ENCODE data around the gene KASH5.

Gene KASH5

DNA sequence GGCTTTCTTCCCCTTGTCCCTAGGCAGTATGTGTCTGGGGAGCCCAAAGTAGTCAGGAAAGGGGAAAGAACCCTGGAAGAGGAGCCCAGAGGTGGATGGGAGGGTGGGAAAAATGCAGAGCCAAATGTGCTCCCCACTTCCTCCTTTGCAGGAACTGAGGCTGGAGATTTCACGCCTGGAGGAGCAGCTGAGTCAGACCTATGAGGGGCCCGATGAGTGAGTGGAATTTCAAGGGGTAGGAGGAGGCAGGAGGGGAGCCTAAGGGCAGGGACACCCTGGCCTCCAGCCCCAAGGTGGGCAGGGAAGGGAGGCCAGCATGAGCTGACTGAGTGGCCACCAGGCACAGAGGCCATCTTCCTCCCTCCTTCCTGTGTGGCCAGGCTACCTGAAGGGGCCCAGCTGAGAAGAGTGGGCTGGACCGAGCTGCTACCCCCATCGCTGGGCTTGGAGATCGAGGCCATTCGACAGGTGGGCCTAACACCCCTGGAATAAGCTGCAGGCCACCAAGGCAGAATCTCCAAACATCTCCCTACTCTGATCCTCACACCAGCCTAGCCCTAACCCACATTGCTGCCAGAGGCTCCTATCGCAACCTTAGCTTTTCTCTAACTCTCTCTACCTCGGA is 20.9 kb downstream of the KASH5 start:
- H3K4me2 ChIP-seq (ENCODE audit: low read depth, low read length) = peak overlapping the region; percentile 35; the same call in 1 of the 2 replicates
- no peaks in the 10 kb centered on the region for H4K20me1 ChIP-seq (ENCODE audit: insufficient read depth, low read length)
- no peaks in the 10 kb centered on the region for H3K9me2 ChIP-seq (replicated peaks; ENCODE audit: insufficient read depth, low read length)
- H3F3A ChIP-seq (ENCODE audit: insufficient read depth, low read length) = no peaks in the 10 kb centered on the region
- DNase-seq = no peak
- no peak overlapping the region for H3K27ac ChIP-seq (ENCODE audit: low read length)
- no peaks in the 10 kb centered on the region for H3K9me3 ChIP-seq (replicated peaks; ENCODE audit: insufficient read depth, low read length)
- H3K4me1 ChIP-seq (ENCODE audit: low read length) = peaks cover 8% of the 10 kb centered on the region
- peak overlapping the region; percentile 59 for H2AFZ ChIP-seq (ENCODE audit: low read length)
- peaks cover 23% of the 10 kb centered on the region for H3K27me3 ChIP-seq (replicated peaks; ENCODE audit: insufficient read depth, low read length)
- H3K36me3 ChIP-seq (replicated peaks; ENCODE audit: insufficient read depth, low read length) = no peaks in the 10 kb centered on the region
- no peak overlapping the region for H3K4me3 ChIP-seq (ENCODE audit: low read length)
- H3K79me2 ChIP-seq (ENCODE audit: low read length) = no peaks in the 10 kb centered on the region
- no peak overlapping the region for H3K9ac ChIP-seq (ENCODE audit: low read length)
- no peak for TF ChIP-seq EZH2phosphoT487 (IDR thresholded peaks at IDR 0.05; ENCODE audit: low read length)
- TF ChIP-seq, protein P1, sequence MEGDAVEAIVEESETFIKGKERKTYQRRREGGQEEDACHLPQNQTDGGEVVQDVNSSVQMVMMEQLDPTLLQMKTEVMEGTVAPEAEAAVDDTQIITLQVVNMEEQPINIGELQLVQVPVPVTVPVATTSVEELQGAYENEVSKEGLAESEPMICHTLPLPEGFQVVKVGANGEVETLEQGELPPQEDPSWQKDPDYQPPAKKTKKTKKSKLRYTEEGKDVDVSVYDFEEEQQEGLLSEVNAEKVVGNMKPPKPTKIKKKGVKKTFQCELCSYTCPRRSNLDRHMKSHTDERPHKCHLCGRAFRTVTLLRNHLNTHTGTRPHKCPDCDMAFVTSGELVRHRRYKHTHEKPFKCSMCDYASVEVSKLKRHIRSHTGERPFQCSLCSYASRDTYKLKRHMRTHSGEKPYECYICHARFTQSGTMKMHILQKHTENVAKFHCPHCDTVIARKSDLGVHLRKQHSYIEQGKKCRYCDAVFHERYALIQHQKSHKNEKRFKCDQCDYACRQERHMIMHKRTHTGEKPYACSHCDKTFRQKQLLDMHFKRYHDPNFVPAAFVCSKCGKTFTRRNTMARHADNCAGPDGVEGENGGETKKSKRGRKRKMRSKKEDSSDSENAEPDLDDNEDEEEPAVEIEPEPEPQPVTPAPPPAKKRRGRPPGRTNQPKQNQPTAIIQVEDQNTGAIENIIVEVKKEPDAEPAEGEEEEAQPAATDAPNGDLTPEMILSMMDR (IDR thresholded peaks at IDR 0.05; ENCODE audit: low read length) = no peak
- TF ChIP-seq EZH2 (optimal IDR thresholded peaks at IDR 0.05; ENCODE audit: low read depth, low read length) = no peak

DNA sequence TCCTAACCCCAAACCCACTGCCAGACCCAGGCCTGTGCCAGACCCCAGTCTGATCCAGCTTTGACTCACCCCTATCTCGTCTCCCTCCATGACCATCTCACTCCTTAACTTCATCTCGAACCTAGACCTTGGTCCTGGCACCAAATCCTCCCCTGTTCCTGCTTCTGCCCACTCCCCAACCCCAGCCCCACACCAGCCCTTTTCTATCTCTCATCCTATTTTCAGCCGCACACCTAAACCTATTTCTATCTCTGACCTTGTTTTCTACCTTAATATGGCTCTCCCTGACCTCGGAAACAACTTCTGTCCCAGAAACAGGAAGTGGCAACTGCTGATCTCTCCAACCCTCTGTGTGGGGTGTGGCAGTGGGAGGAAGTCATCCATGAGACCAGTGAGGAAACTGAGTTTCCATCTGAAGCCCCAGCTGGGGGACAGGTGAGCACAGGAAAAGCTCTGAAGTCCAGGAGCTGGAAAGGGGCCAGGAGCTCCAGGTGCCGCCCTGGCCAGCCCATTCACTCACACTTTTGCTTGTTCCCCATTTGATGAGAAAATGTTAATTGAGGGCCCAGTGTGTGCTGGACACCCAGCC is 21.5 kb downstream of the KASH5 start:
- no peaks in the 10 kb centered on the region for H3K36me3 ChIP-seq (replicated peaks; ENCODE audit: insufficient read depth, low read length)
- H3K27me3 ChIP-seq (replicated peaks; ENCODE audit: insufficient read depth, low read length) = peaks cover 24% of the 10 kb centered on the region
- TF ChIP-seq EZH2phosphoT487 (IDR thresholded peaks at IDR 0.05; ENCODE audit: low read length) (no peak), EZH2 (optimal IDR thresholded peaks at IDR 0.05; ENCODE audit: low read depth, low read length) (no peak)
- TF ChIP-seq, protein P1 (IDR thresholded peaks at IDR 0.05; ENCODE audit: low read length) = no peak
- H3F3A ChIP-seq (ENCODE audit: insufficient read depth, low read length) = no peaks in the 10 kb centered on the region
- H3K9ac ChIP-seq (ENCODE audit: low read length) = no peak overlapping the region
- H4K20me1 ChIP-seq (ENCODE audit: insufficient read depth, low read length) = no peaks in the 10 kb centered on the region
- no peak for DNase-seq
- H3K27ac ChIP-seq (ENCODE audit: low read length) = no peak overlapping the region
- H3K9me3 ChIP-seq (replicated peaks; ENCODE audit: insufficient read depth, low read length) = no peaks in the 10 kb centered on the region
- no peaks in the 10 kb centered on the region for H3K79me2 ChIP-seq (ENCODE audit: low read length)
- no peak overlapping the region for H3K4me3 ChIP-seq (ENCODE audit: low read length)
- H3K9me2 ChIP-seq (replicated peaks; ENCODE audit: insufficient read depth, low read length) = no peaks in the 10 kb centered on the region
- H3K4me2 ChIP-seq (ENCODE audit: low read depth, low read length) = peak overlapping the region; percentile 35; the same call in 1 of the 2 replicates
- peaks cover 8% of the 10 kb centered on the region for H3K4me1 ChIP-seq (ENCODE audit: low read length)
- H2AFZ ChIP-seq (ENCODE audit: low read length) = peak overlapping the region; percentile 59

DNA sequence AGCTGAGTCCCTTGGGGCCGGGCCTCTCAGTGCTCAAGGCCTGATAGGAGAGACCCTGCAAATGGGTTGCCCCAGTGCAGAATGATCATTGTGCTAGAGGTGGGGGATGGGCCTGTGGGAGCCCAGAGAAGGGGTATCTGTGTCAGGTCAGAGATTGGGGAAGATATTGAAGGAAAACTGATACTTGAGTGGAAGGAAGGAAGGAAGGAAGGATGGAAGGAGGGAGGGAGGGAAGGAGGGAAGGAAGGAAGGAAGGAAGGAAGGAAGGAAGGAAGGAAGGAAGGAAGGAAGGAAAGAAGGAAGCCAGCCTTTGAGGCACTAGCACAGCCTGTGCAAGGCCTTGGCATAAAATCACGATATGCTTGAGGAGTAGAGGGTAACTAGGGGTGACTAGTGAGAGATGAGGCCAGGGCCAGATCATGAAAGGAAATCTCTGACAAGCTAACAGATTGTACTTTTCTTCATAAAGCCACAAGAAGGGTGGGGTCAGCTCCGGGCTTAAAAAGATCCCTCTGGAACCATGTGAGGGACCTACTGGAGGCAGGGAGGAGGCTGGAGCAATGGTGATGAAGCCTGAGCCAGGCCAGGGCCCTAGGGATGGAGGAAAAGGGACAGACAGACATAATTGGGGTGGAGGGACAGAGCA is 23.8 kb downstream of the KASH5 start:
- Histone ChIP-seq H3F3A (ENCODE audit: insufficient read depth, low read length) (no peaks in the 10 kb centered on the region), H3K4me2 (ENCODE audit: low read depth, low read length) (no peak overlapping the region), H3K4me1 (ENCODE audit: low read length) (peaks cover 8% of the 10 kb centered on the region), H3K27me3 (replicated peaks; ENCODE audit: insufficient read depth, low read length) (peaks cover 44% of the 10 kb centered on the region), H3K9me3 (replicated peaks; ENCODE audit: insufficient read depth, low read length) (no peaks in the 10 kb centered on the region), H3K36me3 (replicated peaks; ENCODE audit: insufficient read depth, low read length) (no peaks in the 10 kb centered on the region), H4K20me1 (ENCODE audit: insufficient read depth, low read length) (no peaks in the 10 kb centered on the region), H3K79me2 (ENCODE audit: low read length) (no peaks in the 10 kb centered on the region), H2AFZ (ENCODE audit: low read length) (no peak overlapping the region), H3K27ac (ENCODE audit: low read length) (no peak overlapping the region), H3K4me3 (ENCODE audit: low read length) (no peak overlapping the region), H3K9me2 (replicated peaks; ENCODE audit: insufficient read depth, low read length) (no peaks in the 10 kb centered on the region), H3K9ac (ENCODE audit: low read length) (no peak overlapping the region)
- TF ChIP-seq EZH2phosphoT487 (IDR thresholded peaks at IDR 0.05; ENCODE audit: low read length) (no peak), EZH2 (optimal IDR thresholded peaks at IDR 0.05; ENCODE audit: low read depth, low read length) (no peak)
- TF ChIP-seq, protein P1 (IDR thresholded peaks at IDR 0.05; ENCODE audit: low read length) = no peak
- no peak for DNase-seq

Measured in MM.1S (cell line).